ES-I3 (cell line): ENCODE measurements around the gene TAS2R7.
"Not testable (repeated sequence)": the region's sequence is repeated elsewhere in the genome, so short reads cannot be mapped to it uniquely, and the experiment has no call there.

Experiments
- H3K36me3 ChIP-seq: 2 replicates; pipeline ENCODE4 v1.6.1; 2013; ENCODE audit warnings: mild to moderate bottlenecking, low read length, control low read depth, moderate library complexity; ENCODE audit not compliant: insufficient read depth
- H3K4me1 ChIP-seq: 2 replicates; pipeline ENCODE4 v1.6.1; 2013; ENCODE audit warnings: mild to moderate bottlenecking, control low read depth, low read length; ENCODE audit not compliant: insufficient read depth
- H3K9ac ChIP-seq: 2 replicates; pipeline ENCODE4 v1.6.1; 2013; ENCODE audit warnings: low read depth, mild to moderate bottlenecking, low read length, moderate library complexity
- H3K9me3 ChIP-seq: 2 replicates; pipeline ENCODE4 v1.6.1; 2013; ENCODE audit warnings: mild to moderate bottlenecking, low read length, moderate library complexity; ENCODE audit not compliant: control insufficient read depth, insufficient read depth

TAS2R7 gene

GRCh38 chr12:10791769-10792168 is 10.7 kb downstream of the TAS2R7 start:
- not testable (repeated sequence) for H3K4me1 ChIP-seq, H3K9ac ChIP-seq

DNA sequence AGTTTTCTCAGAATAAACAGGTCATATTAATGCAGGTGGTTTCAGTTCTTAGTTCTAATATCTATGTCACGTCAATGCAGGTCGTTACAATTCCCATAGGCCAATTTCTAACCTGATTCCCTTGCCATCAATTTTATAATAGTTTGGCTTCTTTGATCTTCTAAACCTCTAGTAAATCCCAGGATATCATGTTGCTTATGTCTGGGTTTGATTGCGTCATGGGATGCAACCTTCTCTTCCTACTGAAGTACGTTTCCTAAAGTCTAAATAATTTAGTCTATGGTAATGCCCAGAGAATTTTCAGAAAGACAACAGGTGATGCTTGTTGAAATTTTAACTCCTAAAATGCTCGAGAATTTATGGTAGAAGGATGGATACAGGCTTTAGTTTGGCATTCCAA is 19.2 kb downstream of the TAS2R7 start:
- no peaks in the 10 kb centered on the region for H3K4me1 ChIP-seq
- no peak overlapping the region for H3K9ac ChIP-seq
- no peaks in the 10 kb centered on the region for H3K36me3 ChIP-seq
- H3K9me3 ChIP-seq = no peaks in the 10 kb centered on the region

More at GRCh38 chr12:10791769-10792168, 10.7 kb downstream of the TAS2R7 start:
- not testable (repeated sequence) for H3K9me3 ChIP-seq, H3K36me3 ChIP-seq

DNA sequence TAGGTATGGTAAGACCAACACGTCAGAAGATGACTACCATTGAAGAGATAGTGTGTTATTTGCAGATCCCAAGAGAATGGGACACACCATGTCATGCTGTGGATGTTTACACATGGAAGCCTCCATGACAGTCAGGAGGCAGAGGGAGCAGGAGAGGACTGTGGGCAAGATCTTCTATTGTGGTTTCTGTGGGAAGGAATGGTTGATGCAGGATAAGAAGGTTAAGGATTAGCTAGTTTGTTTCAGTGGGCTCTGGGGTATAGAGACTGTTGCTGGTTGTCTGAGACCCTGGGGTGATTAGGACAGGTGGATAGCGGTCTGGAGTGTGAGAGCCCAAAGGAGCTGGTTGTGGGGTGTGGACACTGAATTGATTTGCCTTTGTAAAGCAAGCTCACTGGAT is 23.3 kb downstream of the TAS2R7 start:
- Histone ChIP-seq H3K36me3 (no peaks in the 10 kb centered on the region), H3K9me3 (no peaks in the 10 kb centered on the region), H3K4me1 (no peaks in the 10 kb centered on the region)

DNA sequence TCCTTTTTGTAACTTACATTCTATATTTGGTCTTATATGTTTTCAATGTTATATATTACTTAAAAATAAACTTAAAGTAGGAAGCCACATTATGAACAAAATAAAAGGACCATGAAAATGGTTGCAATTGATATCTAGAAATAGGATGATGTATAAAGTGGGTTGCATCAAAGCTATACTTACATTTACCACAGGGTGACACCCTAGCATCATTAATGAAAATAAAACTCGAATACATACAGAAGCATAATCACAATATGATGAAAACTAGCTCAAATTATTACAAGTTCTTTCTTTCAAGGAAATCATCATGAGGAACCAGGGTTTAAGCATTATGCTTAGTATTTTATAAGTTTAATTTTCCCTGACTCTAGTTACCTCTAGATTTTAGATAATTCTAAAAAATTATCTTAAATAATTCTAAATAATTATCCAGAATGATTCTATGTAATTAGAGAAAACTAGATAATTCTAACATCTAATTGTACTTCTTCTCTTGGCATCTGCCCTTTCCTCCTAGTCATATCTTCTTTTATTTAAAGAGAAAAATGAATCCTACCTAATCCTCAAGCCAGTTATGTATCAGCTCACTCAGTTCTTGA is 31.2 kb downstream of the TAS2R7 start:
- H3K9me3 ChIP-seq = no peaks in the 10 kb centered on the region
- no peak overlapping the region for H3K9ac ChIP-seq
- H3K4me1 ChIP-seq = no peaks in the 10 kb centered on the region
- no peaks in the 10 kb centered on the region for H3K36me3 ChIP-seq

More for the DNA sequence above, 23.3 kb downstream of the TAS2R7 start:
- H3K9ac ChIP-seq = no peak overlapping the region

- no peaks in the 10 kb centered on the region for H3K36me3 ChIP-seq
- H3K9ac ChIP-seq = no peak overlapping the region
- no peaks in the 10 kb centered on the region for H3K4me1 ChIP-seq
- H3K9me3 ChIP-seq = peaks cover 7% of the 10 kb centered on the region; the same call in 1 of the 2 replicates
Observed at GRCh38 chr12:10759657-10760056, 42.8 kb downstream of the TAS2R7 start.

DNA sequence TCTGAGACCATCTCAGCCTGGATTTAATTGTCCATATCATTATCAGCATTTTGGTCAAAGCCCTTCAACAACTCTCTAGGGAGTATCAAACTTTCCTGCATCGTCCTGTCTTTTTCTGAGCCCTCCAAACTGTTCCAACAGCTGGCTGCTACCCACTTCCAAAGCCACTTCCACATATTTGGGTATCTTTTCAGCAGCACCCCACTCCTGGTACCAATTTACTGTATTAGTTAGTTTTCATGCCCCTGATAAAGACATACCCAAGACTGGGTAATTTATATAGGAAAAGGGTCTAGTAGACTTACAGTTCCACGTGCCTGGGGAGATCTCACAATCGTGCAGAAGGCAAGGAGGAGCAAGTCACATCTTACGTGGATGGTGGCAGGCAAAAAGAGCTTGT is 46.2 kb downstream of the TAS2R7 start:
- no peaks in the 10 kb centered on the region for H3K4me1 ChIP-seq
- H3K9ac ChIP-seq = no peak overlapping the region
- H3K36me3 ChIP-seq = no peaks in the 10 kb centered on the region
- H3K9me3 ChIP-seq = peaks cover 7% of the 10 kb centered on the region; the same call in 1 of the 2 replicates

- no peak overlapping the region for H3K9ac ChIP-seq
- no peaks in the 10 kb centered on the region for H3K36me3 ChIP-seq
- H3K9me3 ChIP-seq = peaks cover 7% of the 10 kb centered on the region; the same call in 1 of the 2 replicates
Observed at GRCh38 chr12:10753059-10753458, 49.4 kb downstream of the TAS2R7 start.

More at GRCh38 chr12:10753059-10753458, 49.4 kb downstream of the TAS2R7 start:
- H3K4me1 ChIP-seq = no peaks in the 10 kb centered on the region
